ENCODE data around the gene IGSF9.

IGSF9 gene

GRCh38 chr1:159957824-159958268 is 12.4 kb upstream of the IGSF9 start:
- H3K9me3 ChIP-seq (ENCODE audit: low read depth, low read length): no peaks in the 10 kb centered on the region
- H3K36me3 ChIP-seq (ENCODE audit: insufficient read depth, low read length): no peaks in the 10 kb centered on the region
- no peak overlapping the region for H3K27ac ChIP-seq
- no peak for TF ChIP-seq FOXP2 (optimal IDR thresholded peaks at IDR 0.05; ENCODE audit: control extremely low read depth, extremely low read length, insufficient read depth)
- TF ChIP-seq EZH2 (IDR thresholded peaks at IDR 0.05): no peak
- TF ChIP-seq POLR2AphosphoS5 (IDR thresholded peaks at IDR 0.05; ENCODE audit: borderline replicate concordance, low read depth, low read length): no peak
- H3K4me3 ChIP-seq: no peak overlapping the region
- H3K9ac ChIP-seq (ENCODE audit: insufficient read length): no peak overlapping the region
- DNase-seq (ENCODE audit: low read depth, low spot score): no peak

- DNase-seq (ENCODE audit: low read depth, low spot score): no peak
- no peak overlapping the region for H3K9ac ChIP-seq (ENCODE audit: insufficient read length)
- TF ChIP-seq EZH2 (IDR thresholded peaks at IDR 0.05) (no peak), FOXP2 (optimal IDR thresholded peaks at IDR 0.05; ENCODE audit: control extremely low read depth, extremely low read length, insufficient read depth) (no peak), POLR2AphosphoS5 (IDR thresholded peaks at IDR 0.05; ENCODE audit: borderline replicate concordance, low read depth, low read length) (no peak)
- no peaks in the 10 kb centered on the region for H3K9me3 ChIP-seq (ENCODE audit: low read depth, low read length)
- no peak overlapping the region for H3K4me3 ChIP-seq
- H3K36me3 ChIP-seq (ENCODE audit: insufficient read depth, low read length): no peaks in the 10 kb centered on the region
- no peak overlapping the region for H3K27ac ChIP-seq
Measured at GRCh38 chr1:159955456-159955855, 10.0 kb upstream of the IGSF9 start.

- Histone ChIP-seq H3K9me3 (ENCODE audit: low read depth, low read length) (no peaks in the 10 kb centered on the region), H3K36me3 (ENCODE audit: insufficient read depth, low read length) (no peaks in the 10 kb centered on the region), H3K4me3 (no peak within 1 kb of the TSS), H3K9ac (ENCODE audit: insufficient read length) (no peak within 1 kb of the TSS), H3K27ac (no peak within 1 kb of the TSS)
- no peak for DNase-seq (ENCODE audit: low read depth, low spot score)
- TF ChIP-seq EZH2 (IDR thresholded peaks at IDR 0.05) (no peak), FOXP2 (optimal IDR thresholded peaks at IDR 0.05; ENCODE audit: control extremely low read depth, extremely low read length, insufficient read depth) (no peak), POLR2AphosphoS5 (IDR thresholded peaks at IDR 0.05; ENCODE audit: borderline replicate concordance, low read depth, low read length) (no peak)
Measured at GRCh38 chr1:159953536-159954515, 8.4 kb upstream of the IGSF9 start, which contains the start of gene SLAMF9. TSS of gene SLAMF9 (minus strand) at chr1:159954237. CDS start at chr1:159954137, 100 bp downstream.

DNA sequence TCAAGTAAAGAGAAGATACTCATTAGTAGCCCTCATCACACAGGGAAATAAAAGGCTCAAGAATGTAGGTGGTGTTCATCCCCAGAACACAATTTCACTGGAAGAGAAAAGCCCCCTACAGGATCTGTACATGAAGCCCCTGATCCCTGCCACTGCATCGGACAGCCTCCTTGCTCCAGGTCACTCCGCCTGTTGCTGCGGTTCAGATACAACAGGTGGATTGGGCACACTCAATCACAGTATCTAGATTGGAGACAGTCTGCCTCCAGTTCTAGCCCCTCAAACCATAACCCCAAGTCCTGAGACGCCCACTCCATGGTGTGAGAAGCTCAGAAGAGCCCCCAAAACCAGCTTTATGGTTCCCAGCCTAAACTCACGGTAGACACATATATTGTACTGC is 7.5 kb upstream of the IGSF9 start:
- Histone ChIP-seq H3K9ac (ENCODE audit: insufficient read length) (no peak overlapping the region), H3K4me3 (no peak overlapping the region), H3K9me3 (ENCODE audit: low read depth, low read length) (no peaks in the 10 kb centered on the region), H3K27ac (no peak overlapping the region), H3K36me3 (ENCODE audit: insufficient read depth, low read length) (no peaks in the 10 kb centered on the region)
- DNase-seq (ENCODE audit: low read depth, low spot score): no peak
- no peak for TF ChIP-seq FOXP2 (optimal IDR thresholded peaks at IDR 0.05; ENCODE audit: control extremely low read depth, extremely low read length, insufficient read depth)
- no peak for TF ChIP-seq EZH2 (IDR thresholded peaks at IDR 0.05)
- no peak for TF ChIP-seq POLR2AphosphoS5 (IDR thresholded peaks at IDR 0.05; ENCODE audit: borderline replicate concordance, low read depth, low read length)

- Histone ChIP-seq H3K27ac (no peak overlapping the region), H3K4me3 (no peak overlapping the region), H3K36me3 (ENCODE audit: insufficient read depth, low read length) (no peaks in the 10 kb centered on the region), H3K9me3 (ENCODE audit: low read depth, low read length) (no peaks in the 10 kb centered on the region), H3K9ac (ENCODE audit: insufficient read length) (no peak overlapping the region)
- no peak for TF ChIP-seq POLR2AphosphoS5 (IDR thresholded peaks at IDR 0.05; ENCODE audit: borderline replicate concordance, low read depth, low read length)
- TF ChIP-seq EZH2 (IDR thresholded peaks at IDR 0.05): no peak
- TF ChIP-seq FOXP2 (optimal IDR thresholded peaks at IDR 0.05; ENCODE audit: control extremely low read depth, extremely low read length, insufficient read depth): no peak
- no peak for DNase-seq (ENCODE audit: low read depth, low spot score)
Measured at GRCh38 chr1:159951551-159951950, 6.1 kb upstream of the IGSF9 start.

GRCh38 chr1:159951016-159951415 is 5.6 kb upstream of the IGSF9 start:
- H3K4me3 ChIP-seq: no peak overlapping the region
- no peaks in the 10 kb centered on the region for H3K9me3 ChIP-seq (ENCODE audit: low read depth, low read length)
- TF ChIP-seq FOXP2 (optimal IDR thresholded peaks at IDR 0.05; ENCODE audit: control extremely low read depth, extremely low read length, insufficient read depth) (no peak), POLR2AphosphoS5 (IDR thresholded peaks at IDR 0.05; ENCODE audit: borderline replicate concordance, low read depth, low read length) (no peak), EZH2 (IDR thresholded peaks at IDR 0.05) (no peak)
- no peak for DNase-seq (ENCODE audit: low read depth, low spot score)
- no peaks in the 10 kb centered on the region for H3K36me3 ChIP-seq (ENCODE audit: insufficient read depth, low read length)
- no peak overlapping the region for H3K9ac ChIP-seq (ENCODE audit: insufficient read length)
- H3K27ac ChIP-seq: no peak overlapping the region

- Histone ChIP-seq H3K36me3 (ENCODE audit: insufficient read depth, low read length) (no peaks in the 10 kb centered on the region), H3K27ac (no peak overlapping the region), H3K9me3 (ENCODE audit: low read depth, low read length) (no peaks in the 10 kb centered on the region), H3K9ac (ENCODE audit: insufficient read length) (no peak overlapping the region), H3K4me3 (no peak overlapping the region)
- no peak for DNase-seq (ENCODE audit: low read depth, low spot score)
- TF ChIP-seq FOXP2 (optimal IDR thresholded peaks at IDR 0.05; ENCODE audit: control extremely low read depth, extremely low read length, insufficient read depth) (no peak), POLR2AphosphoS5 (IDR thresholded peaks at IDR 0.05; ENCODE audit: borderline replicate concordance, low read depth, low read length) (no peak), EZH2 (IDR thresholded peaks at IDR 0.05) (no peak)
Measured at GRCh38 chr1:159949981-159950381, 4.6 kb upstream of the IGSF9 start.

DNA sequence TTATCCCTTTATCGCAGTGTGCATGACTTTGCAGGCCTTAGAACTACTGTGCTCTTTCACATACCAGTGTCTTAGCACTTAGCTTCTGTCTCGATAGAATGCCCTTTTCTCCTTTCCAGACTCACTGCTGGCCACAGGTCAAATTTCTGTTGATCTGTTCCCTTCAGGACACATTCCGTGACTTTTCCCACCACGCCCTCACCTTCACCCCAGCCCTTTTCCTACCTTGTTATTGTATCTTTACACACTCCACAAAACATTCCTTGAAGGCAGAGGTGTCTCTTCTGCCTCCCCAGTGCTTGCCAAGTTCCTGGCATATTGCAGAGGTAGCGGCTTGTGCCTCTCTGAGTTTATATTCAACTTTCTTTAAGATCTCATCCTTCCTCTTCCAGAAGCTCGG is 3.7 kb upstream of the IGSF9 start:
- H3K4me3 ChIP-seq: no peak overlapping the region
- no peak overlapping the region for H3K27ac ChIP-seq
- DNase-seq (ENCODE audit: low read depth, low spot score): no peak
- TF ChIP-seq EZH2 (IDR thresholded peaks at IDR 0.05) (no peak), FOXP2 (optimal IDR thresholded peaks at IDR 0.05; ENCODE audit: control extremely low read depth, extremely low read length, insufficient read depth) (no peak), POLR2AphosphoS5 (IDR thresholded peaks at IDR 0.05; ENCODE audit: borderline replicate concordance, low read depth, low read length) (no peak)
- H3K36me3 ChIP-seq (ENCODE audit: insufficient read depth, low read length): no peaks in the 10 kb centered on the region
- no peak overlapping the region for H3K9ac ChIP-seq (ENCODE audit: insufficient read length)
- H3K9me3 ChIP-seq (ENCODE audit: low read depth, low read length): no peaks in the 10 kb centered on the region
